ENCODE data around the gene DUSP1. TPM values are rescaled to one million over a fixed set of nuclear protein-coding genes. Genes with fewer than 3 reads are reported as not detected.

Gene DUSP1
- total and polyA plus RNA-seq, 8 donors = 76.4 to 690 (median 288) TPM

- Histone ChIP-seq H3K4me1 (peaks cover 48 to 82% (median 64%) of the 10 kb centered on the region in 4 donors), H3K4me3 (peak overlapping the region; percentile 75 to 89 (median 81)), H3K9me3 (no peaks in the 10 kb centered on the region), H3K27me3 (no peaks in the 10 kb centered on the region), H3K27ac (peak overlapping the region; percentile 96 to 100 (median 99)), H3K36me3 (peaks cover 25 to 35% (median 28%) of the 10 kb centered on the region in 4 donors)
- TF ChIP-seq, protein P1, sequence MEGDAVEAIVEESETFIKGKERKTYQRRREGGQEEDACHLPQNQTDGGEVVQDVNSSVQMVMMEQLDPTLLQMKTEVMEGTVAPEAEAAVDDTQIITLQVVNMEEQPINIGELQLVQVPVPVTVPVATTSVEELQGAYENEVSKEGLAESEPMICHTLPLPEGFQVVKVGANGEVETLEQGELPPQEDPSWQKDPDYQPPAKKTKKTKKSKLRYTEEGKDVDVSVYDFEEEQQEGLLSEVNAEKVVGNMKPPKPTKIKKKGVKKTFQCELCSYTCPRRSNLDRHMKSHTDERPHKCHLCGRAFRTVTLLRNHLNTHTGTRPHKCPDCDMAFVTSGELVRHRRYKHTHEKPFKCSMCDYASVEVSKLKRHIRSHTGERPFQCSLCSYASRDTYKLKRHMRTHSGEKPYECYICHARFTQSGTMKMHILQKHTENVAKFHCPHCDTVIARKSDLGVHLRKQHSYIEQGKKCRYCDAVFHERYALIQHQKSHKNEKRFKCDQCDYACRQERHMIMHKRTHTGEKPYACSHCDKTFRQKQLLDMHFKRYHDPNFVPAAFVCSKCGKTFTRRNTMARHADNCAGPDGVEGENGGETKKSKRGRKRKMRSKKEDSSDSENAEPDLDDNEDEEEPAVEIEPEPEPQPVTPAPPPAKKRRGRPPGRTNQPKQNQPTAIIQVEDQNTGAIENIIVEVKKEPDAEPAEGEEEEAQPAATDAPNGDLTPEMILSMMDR (IDR thresholded peaks at IDR 0.05) = no peak
- TF ChIP-seq POLR2AphosphoS5 (IDR thresholded peaks at IDR 0.05) (peak; percentile 90 to 94 (median 91)), POLR2A (IDR thresholded peaks at IDR 0.05) (peak in 1 of 4 donors; percentile 5)
- 11 to 15% (median 13%) methylated on average over 19 to 21 of the region's 21 CpGs for WGBS, 5 donors
- intact Hi-C loops (cut with DNase I; ENCODE audit: low total_unique reads) = loop anchor here (10.0 kb wide), 1 partner anchor 55 kb away; no protein-coding TSS in a partner anchor
- no peak for DNase-seq
Observed at GRCh38 chr5:172769616-172770373, 1.2 kb downstream of the DUSP1 start.

DNA sequence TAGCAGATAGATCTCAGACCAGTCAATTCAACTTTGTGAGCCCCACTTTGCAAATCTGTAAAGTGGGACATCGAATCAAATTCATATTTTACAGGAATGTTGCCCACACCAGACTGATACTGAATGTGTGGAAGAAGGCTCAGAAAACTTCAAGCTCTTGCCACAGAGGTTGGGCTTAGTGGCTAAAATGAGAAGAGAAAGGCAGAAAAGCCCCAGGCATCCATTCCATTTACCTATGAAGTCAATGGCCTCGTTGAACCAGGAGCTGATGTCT, 1.7 kb downstream of the DUSP1 start:
- 45 to 61% (median 53%) methylated on average over 2 of the region's 2 CpGs for WGBS, 5 donors
- Histone ChIP-seq H3K4me3 (peak overlapping the region; percentile 75 to 89 (median 81)), H3K27ac (peak overlapping the region; percentile 96 to 100 (median 99)), H3K27me3 (no peaks in the 10 kb centered on the region), H3K9me3 (no peaks in the 10 kb centered on the region), H3K36me3 (peaks cover 25 to 35% (median 28%) of the 10 kb centered on the region in 4 donors), H3K4me1 (peaks cover 48 to 82% (median 65%) of the 10 kb centered on the region in 4 donors)
- DNase-seq = no peak
- intact Hi-C loops (cut with DNase I; ENCODE audit: low total_unique reads) = loop anchor here (10.0 kb wide), 1 partner anchor 54 kb away; no protein-coding TSS in a partner anchor
- TF ChIP-seq POLR2AphosphoS5 (IDR thresholded peaks at IDR 0.05) (no peak), POLR2A (IDR thresholded peaks at IDR 0.05) (no peak), EP300 (IDR thresholded peaks at IDR 0.05) (no peak)
- TF ChIP-seq, protein P1 (IDR thresholded peaks at IDR 0.05) = no peak

DNA sequence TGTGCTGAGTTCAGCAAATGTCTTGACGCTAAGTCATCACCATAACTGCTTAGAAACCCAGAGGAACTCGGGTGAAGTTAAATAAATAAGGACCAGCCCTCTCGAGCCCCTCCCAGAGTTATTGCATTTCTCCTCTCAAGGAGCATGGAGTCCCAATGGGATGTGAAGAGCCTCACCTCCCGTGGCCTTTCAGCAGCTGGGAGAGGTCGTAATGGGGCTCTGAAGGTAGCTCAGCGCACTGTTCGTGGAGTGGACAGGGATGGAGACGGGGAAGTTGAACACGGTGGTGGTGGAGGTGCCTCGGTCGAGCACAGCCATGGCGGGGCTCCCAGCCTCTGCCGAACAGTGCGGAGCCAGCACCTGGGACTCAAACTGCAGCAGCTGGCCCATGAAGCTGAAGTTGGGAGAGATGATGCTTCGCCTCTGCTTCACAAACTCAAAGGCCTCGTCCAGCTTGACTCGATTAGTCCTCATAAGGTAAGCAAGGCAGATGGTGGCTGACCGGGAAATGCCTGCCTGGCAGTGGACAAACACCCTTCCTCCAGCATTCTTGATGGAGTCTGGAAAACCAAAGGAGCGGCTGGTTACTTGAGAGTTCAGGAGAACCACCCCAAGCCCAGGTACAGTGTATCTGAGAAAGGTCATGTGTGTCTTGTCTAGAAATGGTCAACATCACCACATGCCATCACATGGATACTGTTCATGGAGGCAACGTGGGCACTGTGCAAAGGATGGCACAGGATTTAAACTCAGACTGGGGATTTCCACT, 2.2 kb downstream of the DUSP1 start:
- Histone ChIP-seq H3K4me3 (peak overlapping the region; percentile 75 to 89 (median 81)), H3K27ac (peak overlapping the region; percentile 96 to 100 (median 99)), H3K9me3 (no peaks in the 10 kb centered on the region), H3K36me3 (peaks cover 25 to 35% (median 28%) of the 10 kb centered on the region in 4 donors), H3K4me1 (peaks cover 45 to 81% (median 63%) of the 10 kb centered on the region in 4 donors), H3K27me3 (no peaks in the 10 kb centered on the region)
- 49 to 72% (median 64%) methylated on average over 20 of the region's 20 CpGs for WGBS, 5 donors
- peak; percentile 83 to 96 (median 95) for TF ChIP-seq POLR2AphosphoS5 (IDR thresholded peaks at IDR 0.05)
- TF ChIP-seq POLR2A (IDR thresholded peaks at IDR 0.05) = peak in 1 of 4 donors; percentile 32
- no peak for TF ChIP-seq EP300 (IDR thresholded peaks at IDR 0.05)
- TF ChIP-seq, protein P1 (IDR thresholded peaks at IDR 0.05) = no peak
- intact Hi-C loops (cut with DNase I; ENCODE audit: low total_unique reads) = loop anchor here (10.0 kb wide), 1 partner anchor 54 kb away; no protein-coding TSS in a partner anchor
- peak in 1 of 2 donors; percentile 52 for DNase-seq

GRCh38 chr5:172768098-172768572, 2.9 kb downstream of the DUSP1 start:
- Histone ChIP-seq H3K36me3 (peaks cover 25 to 35% (median 28%) of the 10 kb centered on the region in 4 donors), H3K4me3 (peak overlapping the region; percentile 75 to 89 (median 81)), H3K9me3 (no peaks in the 10 kb centered on the region), H3K27ac (peak overlapping the region; percentile 96 to 100 (median 99)), H3K27me3 (no peaks in the 10 kb centered on the region), H3K4me1 (peaks cover 39 to 75% (median 57%) of the 10 kb centered on the region in 4 donors)
- TF ChIP-seq, protein P1 (IDR thresholded peaks at IDR 0.05) = no peak
- TF ChIP-seq POLR2A (IDR thresholded peaks at IDR 0.05) = peak in 1 of 4 donors; percentile 49
- WGBS, 5 donors = 48 to 79% (median 74%) methylated on average over 5 of the region's 5 CpGs
- intact Hi-C loops (cut with DNase I; ENCODE audit: low total_unique reads) = loop anchor here (10.0 kb wide), 1 partner anchor 53 kb away; no protein-coding TSS in a partner anchor
- no peak for DNase-seq
